Measurements from ENCODE around the gene DDX17.

The DDX17 gene

DNA sequence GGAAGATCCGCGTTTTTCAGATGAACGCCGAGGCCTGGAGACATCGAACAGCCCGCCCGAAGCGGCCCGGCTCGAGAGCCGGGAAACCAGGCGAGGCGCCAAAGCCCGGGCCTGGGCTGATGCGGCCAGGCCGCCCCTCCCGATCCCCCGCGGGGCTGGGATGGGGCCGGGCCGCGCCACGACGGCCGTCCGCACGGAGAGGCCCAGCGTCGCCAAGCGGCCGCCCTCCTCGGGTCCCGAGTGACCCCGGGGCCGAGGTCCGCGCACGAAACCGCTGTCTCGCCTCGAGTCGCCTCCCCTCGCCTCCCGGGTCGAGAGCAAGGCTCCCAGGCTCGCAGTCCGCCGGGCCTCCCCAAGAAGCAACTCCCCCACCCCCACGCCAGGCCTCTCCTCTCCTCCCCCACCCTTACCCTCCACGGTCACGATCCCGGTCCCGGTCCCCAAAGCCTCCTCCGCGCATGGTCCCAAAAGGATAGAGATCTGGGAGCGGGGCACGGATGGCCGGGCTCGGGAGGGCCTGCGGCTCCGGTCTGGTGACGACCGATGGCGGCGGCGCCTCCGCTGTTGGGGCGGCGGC lies 482 bp downstream of the DDX17 start:
- peak overlapping the region; percentile 94 for H3K4me3 ChIP-seq (replicated peaks; ENCODE audit: low read depth, low read length)
- TF ChIP-seq CTCF (IDR thresholded peaks at IDR 0.05; ENCODE audit: low read depth, low read length, missing control alignments) = no peak
- no peak for DNase-seq (ENCODE audit: extremely low read depth, low read depth)

- peak overlapping the region; percentile 94 for H3K4me3 ChIP-seq (replicated peaks; ENCODE audit: low read depth, low read length)
- TF ChIP-seq CTCF (IDR thresholded peaks at IDR 0.05; ENCODE audit: low read depth, low read length, missing control alignments) = no peak
- no peak for DNase-seq (ENCODE audit: extremely low read depth, low read depth)
These were observed 1.2 kb downstream of the DDX17 start for GRCh38 chr22:38504731-38505540.

DNA sequence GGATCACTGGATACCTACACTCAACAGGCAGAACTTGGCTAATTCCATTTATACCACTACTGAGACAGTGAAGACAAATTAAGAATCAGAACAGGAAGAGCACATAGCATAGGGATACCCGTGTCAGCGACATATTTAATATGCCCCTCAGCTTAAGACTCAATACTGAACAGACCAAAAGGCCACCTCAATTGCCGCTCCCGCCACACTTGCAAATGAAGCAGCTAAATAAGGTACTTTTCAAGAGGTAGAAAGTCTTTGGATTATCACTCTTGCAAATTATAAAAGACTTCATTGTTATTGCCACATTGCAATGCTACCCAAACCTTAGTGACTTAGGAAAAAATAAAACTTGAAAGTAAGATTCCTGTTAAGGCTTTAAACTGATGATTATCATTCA lies 3.1 kb downstream of the DDX17 start:
- no peak for DNase-seq (ENCODE audit: extremely low read depth, low read depth)
- peak overlapping the region; percentile 94 for H3K4me3 ChIP-seq (replicated peaks; ENCODE audit: low read depth, low read length)
- TF ChIP-seq CTCF (IDR thresholded peaks at IDR 0.05; ENCODE audit: low read depth, low read length, missing control alignments) = no peak

DNA sequence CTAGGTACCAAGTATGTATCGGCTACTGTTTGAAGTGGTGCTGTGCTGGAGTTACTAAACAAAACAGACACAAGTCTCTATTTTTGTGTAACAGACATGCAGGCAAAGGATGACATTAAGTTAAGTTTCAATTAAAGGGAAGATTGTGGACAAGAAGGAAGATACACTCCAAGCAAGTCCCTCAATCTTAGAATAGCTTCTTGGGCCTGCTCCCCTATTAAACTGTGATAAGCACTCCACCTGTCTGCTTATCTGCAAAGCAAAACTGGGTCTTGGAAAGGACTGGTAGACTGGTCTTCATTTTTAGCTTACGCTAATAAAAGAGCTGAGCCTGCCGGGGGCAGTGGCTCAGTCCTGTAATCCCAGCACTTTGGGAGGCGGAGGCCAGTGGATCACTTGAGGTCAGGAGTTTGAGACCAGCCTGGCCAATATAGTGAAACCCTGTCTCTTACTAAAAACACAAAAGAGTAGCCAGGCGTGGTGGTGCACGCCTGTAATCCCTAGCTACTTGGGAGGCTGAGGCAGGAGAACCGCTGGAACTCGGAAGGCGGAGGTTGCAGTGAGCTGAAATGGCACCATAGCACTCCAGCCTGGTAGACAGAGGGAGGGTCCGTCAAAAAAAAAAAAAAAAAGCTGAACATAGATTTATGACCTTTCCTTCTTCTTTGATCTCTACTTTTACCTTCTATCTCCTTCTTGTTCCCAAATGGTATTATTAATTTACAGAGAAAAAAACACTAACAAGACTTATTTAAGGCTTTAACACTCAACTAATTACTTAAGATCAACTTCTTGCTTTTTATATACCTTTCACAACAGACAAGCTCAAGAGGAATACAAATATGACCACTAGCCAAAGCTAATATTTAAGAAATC lies 4.1 kb downstream of the DDX17 start:
- no peak for DNase-seq (ENCODE audit: extremely low read depth, low read depth)
- no peak for TF ChIP-seq CTCF (IDR thresholded peaks at IDR 0.05; ENCODE audit: low read depth, low read length, missing control alignments)
- H3K4me3 ChIP-seq (replicated peaks; ENCODE audit: low read depth, low read length) = no peak overlapping the region

DNA sequence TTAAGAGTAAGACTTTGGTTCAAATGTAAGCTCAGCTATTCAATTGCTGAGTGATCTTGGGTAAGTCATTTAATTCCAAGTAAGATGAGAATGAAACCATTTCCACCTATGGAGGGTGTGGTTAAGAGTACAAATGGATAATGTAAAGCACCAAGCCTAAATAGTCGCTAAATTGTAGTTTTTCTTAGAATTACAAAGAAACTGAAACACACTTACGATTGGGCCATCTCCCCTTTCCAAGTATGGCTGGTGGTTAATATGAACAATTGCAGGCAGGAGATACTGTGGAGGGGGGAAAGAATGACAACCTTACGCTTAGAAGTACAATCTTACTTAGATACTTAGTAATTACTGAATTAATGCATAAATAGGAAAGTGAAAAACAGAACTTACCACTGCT lies 8.2 kb downstream of the DDX17 start:
- no peak for TF ChIP-seq CTCF (IDR thresholded peaks at IDR 0.05; ENCODE audit: low read depth, low read length, missing control alignments)
- DNase-seq (ENCODE audit: extremely low read depth, low read depth) = no peak
- no peak overlapping the region for H3K4me3 ChIP-seq (replicated peaks; ENCODE audit: low read depth, low read length)

DNA sequence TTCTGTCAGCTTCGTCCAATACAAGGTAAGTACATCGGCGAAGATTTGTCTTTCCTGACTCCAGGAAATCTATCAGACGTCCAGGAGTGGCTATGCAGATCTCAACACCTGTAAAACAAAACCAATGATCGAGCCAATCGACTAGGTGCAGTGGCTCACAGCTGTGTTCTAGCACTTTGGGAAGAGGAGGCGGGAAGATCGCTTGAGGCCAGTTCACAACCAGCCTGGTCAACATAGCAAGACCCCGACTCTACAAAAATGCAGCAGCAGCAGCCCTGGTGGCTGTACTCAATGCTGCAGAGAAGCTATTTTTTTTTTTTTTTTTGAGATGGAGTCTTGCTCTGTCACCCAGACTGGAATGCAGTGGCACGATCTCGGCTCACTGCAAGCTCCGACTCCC lies 11.2 kb downstream of the DDX17 start:
- no peak overlapping the region for H3K4me3 ChIP-seq (replicated peaks; ENCODE audit: low read depth, low read length)
- no peak for TF ChIP-seq CTCF (IDR thresholded peaks at IDR 0.05; ENCODE audit: low read depth, low read length, missing control alignments)
- DNase-seq (ENCODE audit: extremely low read depth, low read depth) = no peak
